Gastroesophageal sphincter (tissue), 4 donors: ENCODE data around the gene BPI. TPM values are rescaled to one million over a fixed set of nuclear protein-coding genes. Genes with fewer than 3 reads are reported as not detected.

Source experiments
- ATAC-seq: fragments of 150-250 bp; one replicate; pipeline ENCODE4 v1.9.1; 2016; ENCODE audit warnings: mild to moderate bottlenecking, moderate library complexity
- H3K27ac ChIP-seq, 4 donors: fragments of 200-600 bp; sonication (generic) in 3 of 4; 1 replicate in 3 of 4; 2 replicates in 1 of 4; pipeline ENCODE4 v1.5.1; 2016 to 2019
- H3K27me3 ChIP-seq: fragments of 200-600 bp; sonication (generic); one replicate; pipeline ENCODE4 v1.5.1; 2019
- H3K36me3 ChIP-seq, 2 donors: fragments of 200-600 bp; sonication (generic); one replicate each; pipeline ENCODE4 v1.5.1; 2019; ENCODE audit warnings: control low read depth in 1 of 2
- H3K4me1 ChIP-seq, 3 donors: fragments of 200-600 bp; sonication (generic); 1 replicate in 2 of 3; 2 replicates in 1 of 3; pipeline ENCODE4 v1.5.1; 2016 to 2019; ENCODE audit warnings: control low read depth in 2 of 3
- H3K4me3 ChIP-seq, 2 donors: fragments of 200-600 bp; sonication (generic); one replicate each; pipeline ENCODE4 v1.5.1; 2019; ENCODE audit warnings: mild to moderate bottlenecking in 1 of 2, moderate library complexity in 1 of 2
- H3K9me3 ChIP-seq, 3 donors: fragments of 200-600 bp; sonication (generic); one replicate each; pipeline ENCODE4 v1.5.1; 2017 to 2019; ENCODE audit warnings: control low read depth in 2 of 3
- EP300 ChIP-seq: sonication (generic); formaldehyde crosslinking; IDR thresholded peaks from one replicate; pipeline ENCODE4 v1.6.1; 2017; ENCODE audit warnings: antibody characterized with exemption, mild to moderate bottlenecking
- POLR2A ChIP-seq, 2 donors: fragments of 450-650 bp; IDR thresholded peaks; one replicate each; pipeline ENCODE4 v1.6.1; 2017; ENCODE audit warnings: antibody characterized with exemption in 2 of 2, mild to moderate bottlenecking in 2 of 2, moderate library complexity in 1 of 2
- POLR2AphosphoS5 ChIP-seq: sonication (generic); formaldehyde crosslinking; IDR thresholded peaks from one replicate; pipeline ENCODE4 v1.6.1; 2017; ENCODE audit warnings: antibody characterized with exemption
- WGBS, 2 donors: methylation state at CpG; one replicate each; pipeline ENCODE4 v1.1.5; 2018; ENCODE audit warnings: low coverage in 1 of 2; 5-methylcytosine and 5-hydroxymethylcytosine counted together
- total RNA-seq, 4 donors: library from RNA; depleted of rRNA; stranded (reverse); fragments of >200 nt; gene quantifications; one replicate each; pipeline ENCODE4 v1.1.0, GENCODE V29; 2016
- TF ChIP-seq, protein P1 (sequence below), 4 experiments: fragments of 200-600 bp in 2 of 4; fragments of 450-650 bp in 2 of 4; sonication (generic) in 1 of 4; IDR thresholded peaks; one replicate each; pipeline ENCODE4 v1.5.1; 2017 to 2019; ENCODE audit warnings: antibody characterized with exemption in 4 of 4, mild to moderate bottlenecking in 2 of 4, moderate library complexity in 2 of 4

Gene BPI
- total RNA-seq, 4 donors from 2014 or later = 0.27 to 0.47 TPM; not detected in 2

DNA sequence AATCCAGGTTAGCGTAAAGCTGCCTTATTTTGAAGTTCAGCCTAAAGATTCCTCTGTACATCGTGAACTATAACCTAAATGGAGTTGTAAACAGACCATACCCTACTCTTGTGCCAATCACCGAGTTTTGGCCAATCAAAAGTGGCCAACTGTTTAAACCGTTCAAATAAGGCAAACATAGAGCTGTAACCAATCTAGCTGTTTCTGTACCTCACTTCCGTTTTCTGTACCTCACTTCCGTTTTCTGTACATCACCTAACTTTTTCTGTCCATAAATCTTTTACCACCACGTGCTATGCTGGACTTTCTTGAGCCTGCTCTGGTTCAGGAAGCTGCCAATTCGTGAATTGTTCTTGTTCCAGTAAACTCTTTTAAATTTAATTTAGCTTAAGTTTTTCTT, 82.0 kb downstream of the BPI start:
- Histone ChIP-seq H3K36me3 (no peaks in the 10 kb centered on the region), H3K27me3 (peaks cover 6% of the 10 kb centered on the region), H3K4me1 (no peaks in the 10 kb centered on the region), H3K9me3 (peaks cover 0 to 9% (median 0%) of the 10 kb centered on the region in 3 donors), H3K4me3 (no peak overlapping the region), H3K27ac (no peak overlapping the region)
- ATAC-seq = no peak
- WGBS, 2 donors = 59 to 70% methylated on average over 4 to 5 of the region's 8 CpGs
- TF ChIP-seq POLR2A (IDR thresholded peaks at IDR 0.05) (no peak), EP300 (no peak), POLR2AphosphoS5 (no peak)
- TF ChIP-seq, protein P1, sequence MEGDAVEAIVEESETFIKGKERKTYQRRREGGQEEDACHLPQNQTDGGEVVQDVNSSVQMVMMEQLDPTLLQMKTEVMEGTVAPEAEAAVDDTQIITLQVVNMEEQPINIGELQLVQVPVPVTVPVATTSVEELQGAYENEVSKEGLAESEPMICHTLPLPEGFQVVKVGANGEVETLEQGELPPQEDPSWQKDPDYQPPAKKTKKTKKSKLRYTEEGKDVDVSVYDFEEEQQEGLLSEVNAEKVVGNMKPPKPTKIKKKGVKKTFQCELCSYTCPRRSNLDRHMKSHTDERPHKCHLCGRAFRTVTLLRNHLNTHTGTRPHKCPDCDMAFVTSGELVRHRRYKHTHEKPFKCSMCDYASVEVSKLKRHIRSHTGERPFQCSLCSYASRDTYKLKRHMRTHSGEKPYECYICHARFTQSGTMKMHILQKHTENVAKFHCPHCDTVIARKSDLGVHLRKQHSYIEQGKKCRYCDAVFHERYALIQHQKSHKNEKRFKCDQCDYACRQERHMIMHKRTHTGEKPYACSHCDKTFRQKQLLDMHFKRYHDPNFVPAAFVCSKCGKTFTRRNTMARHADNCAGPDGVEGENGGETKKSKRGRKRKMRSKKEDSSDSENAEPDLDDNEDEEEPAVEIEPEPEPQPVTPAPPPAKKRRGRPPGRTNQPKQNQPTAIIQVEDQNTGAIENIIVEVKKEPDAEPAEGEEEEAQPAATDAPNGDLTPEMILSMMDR (IDR thresholded peaks at IDR 0.05) = no peak

DNA sequence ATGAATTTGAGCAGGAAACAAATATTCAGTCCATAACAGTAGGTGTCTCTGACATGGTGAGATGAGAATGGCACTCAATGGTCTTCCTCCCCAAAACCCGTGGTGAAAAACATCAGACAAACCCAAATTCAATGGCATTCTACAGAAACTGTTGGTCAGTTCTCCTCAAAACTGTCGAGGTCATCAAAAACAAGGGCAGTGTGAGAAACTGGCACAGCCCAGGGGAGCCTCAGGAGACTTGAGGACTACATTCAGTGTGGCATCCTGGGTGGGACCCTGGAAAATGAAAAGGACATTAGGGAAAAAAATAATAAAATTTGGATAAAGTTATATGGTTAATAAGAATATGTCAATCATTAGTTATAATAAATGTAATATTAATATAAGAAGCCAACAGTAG, 82.9 kb downstream of the BPI start:
- 47 to 88% methylated on average over 1 to 2 of the region's 2 CpGs for WGBS, 2 donors
- ATAC-seq = no peak

More for the DNA sequence above, 82.9 kb downstream of the BPI start:
- Histone ChIP-seq H3K27ac (no peak overlapping the region), H3K9me3 (peaks cover 0 to 9% (median 0%) of the 10 kb centered on the region in 3 donors), H3K4me1 (no peaks in the 10 kb centered on the region), H3K36me3 (no peaks in the 10 kb centered on the region), H3K27me3 (peaks cover 5% of the 10 kb centered on the region), H3K4me3 (no peak overlapping the region)
- no peak for TF ChIP-seq POLR2A (IDR thresholded peaks at IDR 0.05)
- no peak for TF ChIP-seq EP300
- no peak for TF ChIP-seq POLR2AphosphoS5
- TF ChIP-seq, protein P1 (IDR thresholded peaks at IDR 0.05) = no peak

Other genes starting within 250 kb of the BPI start
- 100 to 1,000 TPM; 163 to 385 (median 188) TPM for gene TGM2, start 138.9 kb upstream of the BPI start, total RNA-seq
- gene KIAA1755, start 43.4 kb upstream of the BPI start, total RNA-seq = 10 to 100 TPM in 2 of 4 donors, 1 to 10 TPM in 2; 5.1 to 19.9 (median 11.5) TPM
- gene LBP, start 42.3 kb downstream of the BPI start, total RNA-seq = 1 to 10 TPM in 1 of 4 donors, under 1 TPM in 1, not detected in 2; 0.19 to 1.8 TPM
- 10 to 100 TPM in 2 of 4 donors, 1 to 10 TPM in 2; 6.7 to 26.5 (median 11.1) TPM for gene SNHG17, start 131.2 kb downstream of the BPI start, total RNA-seq
- 10 to 100 TPM; 26.0 to 42.3 (median 36.0) TPM for gene RALGAPB, start 168.7 kb downstream of the BPI start, total RNA-seq